HUES48 (cell line): ENCODE data around the gene CFAP58.

Source experiments
- H3K27ac ChIP-seq: one replicate; pipeline ENCODE4 v1.7.0; 2013; ENCODE audit warnings: low read depth, low read length, inconsistent platforms
- H3K27me3 ChIP-seq: 2 replicates; pipeline ENCODE4 v1.6.1; 2013; ENCODE audit warnings: mild to moderate bottlenecking, low read length; ENCODE audit not compliant: control insufficient read depth, insufficient read depth
- H3K36me3 ChIP-seq: 2 replicates; pipeline ENCODE4 v1.6.1; 2013; ENCODE audit warnings: low read length; ENCODE audit not compliant: control insufficient read depth, insufficient read depth
- H3K4me1 ChIP-seq: 2 replicates; pipeline ENCODE4 v1.6.1; 2013; ENCODE audit warnings: mild to moderate bottlenecking, low read length; ENCODE audit not compliant: control insufficient read depth, insufficient read depth
- H3K4me3 ChIP-seq: 2 replicates; pipeline ENCODE4 v1.5.1; 2013; ENCODE audit warnings: mild to moderate bottlenecking, low read depth, low read length
- H3K9ac ChIP-seq: 2 replicates; pipeline ENCODE4 v1.6.1; 2013; ENCODE audit warnings: mild to moderate bottlenecking, low read depth, low read length, moderate library complexity
- H3K9me3 ChIP-seq: 2 replicates; pipeline ENCODE4 v1.6.1; 2013; ENCODE audit warnings: low read length; ENCODE audit not compliant: control insufficient read depth, insufficient read depth

CFAP58 gene

GRCh38 chr10:104315486-104315921, 38.1 kb upstream of the CFAP58 start:
- no peaks in the 10 kb centered on the region for H3K27me3 ChIP-seq
- H3K9ac ChIP-seq: no peak overlapping the region
- no peaks in the 10 kb centered on the region for H3K9me3 ChIP-seq
- H3K27ac ChIP-seq: no peak overlapping the region
- peaks cover 27% of the 10 kb centered on the region for H3K4me1 ChIP-seq
- peaks cover 46% of the 10 kb centered on the region for H3K36me3 ChIP-seq
- no peak overlapping the region for H3K4me3 ChIP-seq

- peaks cover 27% of the 10 kb centered on the region for H3K4me1 ChIP-seq
- H3K27ac ChIP-seq: no peak overlapping the region
- peaks cover 37% of the 10 kb centered on the region for H3K36me3 ChIP-seq
- H3K4me3 ChIP-seq: no peak overlapping the region
- H3K9me3 ChIP-seq: no peaks in the 10 kb centered on the region
- no peak overlapping the region for H3K9ac ChIP-seq
- H3K27me3 ChIP-seq: no peaks in the 10 kb centered on the region
Observed at GRCh38 chr10:104316321-104317099, 37.1 kb upstream of the CFAP58 start.

GRCh38 chr10:104317269-104317710, 36.3 kb upstream of the CFAP58 start:
- no peak overlapping the region for H3K9ac ChIP-seq
- no peaks in the 10 kb centered on the region for H3K9me3 ChIP-seq
- no peaks in the 10 kb centered on the region for H3K27me3 ChIP-seq
- peaks cover 33% of the 10 kb centered on the region for H3K4me1 ChIP-seq
- peak overlapping the region; percentile 17 for H3K27ac ChIP-seq
- H3K4me3 ChIP-seq: no peak overlapping the region
- H3K36me3 ChIP-seq: peaks cover 37% of the 10 kb centered on the region

- Histone ChIP-seq H3K36me3 (peaks cover 33% of the 10 kb centered on the region), H3K27ac (peak overlapping the region; percentile 7), H3K27me3 (no peaks in the 10 kb centered on the region), H3K4me3 (no peak overlapping the region), H3K9ac (no peak overlapping the region), H3K9me3 (no peaks in the 10 kb centered on the region), H3K4me1 (peaks cover 38% of the 10 kb centered on the region)
Observed at GRCh38 chr10:104317726-104318299, 35.8 kb upstream of the CFAP58 start.

GRCh38 chr10:104318326-104318725, 35.3 kb upstream of the CFAP58 start:
- peaks cover 43% of the 10 kb centered on the region for H3K4me1 ChIP-seq
- no peak overlapping the region for H3K27ac ChIP-seq
- no peak overlapping the region for H3K4me3 ChIP-seq
- no peak overlapping the region for H3K9ac ChIP-seq
- no peaks in the 10 kb centered on the region for H3K9me3 ChIP-seq
- H3K27me3 ChIP-seq: no peaks in the 10 kb centered on the region
- H3K36me3 ChIP-seq: peaks cover 27% of the 10 kb centered on the region

GRCh38 chr10:104318810-104319741, 34.6 kb upstream of the CFAP58 start:
- Histone ChIP-seq H3K9ac (no peak overlapping the region; the same call in 1 of the 2 replicates), H3K4me3 (no peak overlapping the region), H3K36me3 (peaks cover 20% of the 10 kb centered on the region), H3K27me3 (no peaks in the 10 kb centered on the region), H3K27ac (no peak overlapping the region), H3K4me1 (peaks cover 51% of the 10 kb centered on the region), H3K9me3 (no peaks in the 10 kb centered on the region)

GRCh38 chr10:104321226-104321625, 32.4 kb upstream of the CFAP58 start:
- Histone ChIP-seq H3K27ac (no peak overlapping the region), H3K9ac (no peak overlapping the region), H3K9me3 (no peaks in the 10 kb centered on the region), H3K4me1 (peaks cover 55% of the 10 kb centered on the region), H3K36me3 (no peaks in the 10 kb centered on the region), H3K4me3 (no peak overlapping the region), H3K27me3 (no peaks in the 10 kb centered on the region)

- H3K27me3 ChIP-seq: no peaks in the 10 kb centered on the region
- H3K4me3 ChIP-seq: no peak overlapping the region
- H3K9me3 ChIP-seq: no peaks in the 10 kb centered on the region
- no peak overlapping the region for H3K9ac ChIP-seq
- H3K27ac ChIP-seq: no peak overlapping the region
- H3K4me1 ChIP-seq: peaks cover 56% of the 10 kb centered on the region
- H3K36me3 ChIP-seq: no peaks in the 10 kb centered on the region
Observed at GRCh38 chr10:104321725-104322415, 31.8 kb upstream of the CFAP58 start.

- H3K27ac ChIP-seq: no peak overlapping the region
- no peak overlapping the region for H3K4me3 ChIP-seq
- no peaks in the 10 kb centered on the region for H3K36me3 ChIP-seq
- no peak overlapping the region for H3K9ac ChIP-seq
- H3K9me3 ChIP-seq: no peaks in the 10 kb centered on the region
- peaks cover 56% of the 10 kb centered on the region for H3K4me1 ChIP-seq
- H3K27me3 ChIP-seq: no peaks in the 10 kb centered on the region
Observed at GRCh38 chr10:104322416-104322782, 31.2 kb upstream of the CFAP58 start.

- H3K4me3 ChIP-seq: no peak overlapping the region
- no peaks in the 10 kb centered on the region for H3K36me3 ChIP-seq
- H3K4me1 ChIP-seq: peaks cover 57% of the 10 kb centered on the region
- no peaks in the 10 kb centered on the region for H3K9me3 ChIP-seq
- H3K27ac ChIP-seq: no peak overlapping the region
- no peaks in the 10 kb centered on the region for H3K27me3 ChIP-seq
- no peak overlapping the region for H3K9ac ChIP-seq
Observed at GRCh38 chr10:104323085-104323484, 30.5 kb upstream of the CFAP58 start.
